Endothelial cell of umbilical vein (primary cell): ENCODE data around the gene RAB11FIP3.

Experiments used
- EZH2 ChIP-seq: IDR thresholded peaks from 2 replicates; pipeline ENCODE4 v1.6.1; 2012; ENCODE audit warnings: borderline replicate concordance, low read depth, mild to moderate bottlenecking, moderate library complexity, low read length, inconsistent platforms; ENCODE audit not compliant: severe bottlenecking
- POLR2A ChIP-seq: IDR thresholded peaks from 2 replicates; pipeline ENCODE4 v1.6.1; 2012; ENCODE audit warnings: low read depth, mild to moderate bottlenecking, control low read depth, low read length
- POLR2AphosphoS5 ChIP-seq: IDR thresholded peaks from 2 replicates; pipeline ENCODE4 v1.6.1; 2012; ENCODE audit warnings: low read depth, mild to moderate bottlenecking, control low read depth, low read length, moderate library complexity; ENCODE audit not compliant: insufficient read depth
- TF ChIP-seq, protein P1 (sequence below), 2 donors: IDR thresholded peaks; 1 replicate in 1 of 2; 2 replicates in 1 of 2; pipeline ENCODE4 v1.5.1; 2011; ENCODE audit warnings: low read length in 2 of 2, mild to moderate bottlenecking in 2 of 2, moderate library complexity in 2 of 2, control low read depth in 1 of 2, inconsistent platforms in 1 of 2, low read depth in 1 of 2; ENCODE audit not compliant: insufficient read depth in 1 of 2; ENCODE audit errors: extremely low read depth in 1 of 2

DNA sequence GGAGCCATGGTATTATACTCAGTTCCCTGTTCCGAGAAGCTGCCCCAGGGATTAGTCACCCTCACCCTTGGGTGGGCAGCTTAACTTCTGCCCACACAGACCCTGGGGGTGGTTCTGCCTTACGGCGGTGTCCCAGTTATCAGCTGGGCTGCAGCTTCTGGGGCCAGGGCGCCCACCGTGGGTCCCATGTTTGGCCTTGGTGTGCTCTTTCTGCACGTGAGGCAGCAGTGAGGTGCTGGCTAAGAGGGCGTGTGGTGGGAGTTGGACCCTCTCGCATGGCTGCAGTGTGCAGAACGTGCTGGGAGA lies 46.7 kb downstream of the RAB11FIP3 start:
- TF ChIP-seq POLR2AphosphoS5 (no peak), POLR2A (no peak), EZH2 (no peak)
- TF ChIP-seq, protein P1, sequence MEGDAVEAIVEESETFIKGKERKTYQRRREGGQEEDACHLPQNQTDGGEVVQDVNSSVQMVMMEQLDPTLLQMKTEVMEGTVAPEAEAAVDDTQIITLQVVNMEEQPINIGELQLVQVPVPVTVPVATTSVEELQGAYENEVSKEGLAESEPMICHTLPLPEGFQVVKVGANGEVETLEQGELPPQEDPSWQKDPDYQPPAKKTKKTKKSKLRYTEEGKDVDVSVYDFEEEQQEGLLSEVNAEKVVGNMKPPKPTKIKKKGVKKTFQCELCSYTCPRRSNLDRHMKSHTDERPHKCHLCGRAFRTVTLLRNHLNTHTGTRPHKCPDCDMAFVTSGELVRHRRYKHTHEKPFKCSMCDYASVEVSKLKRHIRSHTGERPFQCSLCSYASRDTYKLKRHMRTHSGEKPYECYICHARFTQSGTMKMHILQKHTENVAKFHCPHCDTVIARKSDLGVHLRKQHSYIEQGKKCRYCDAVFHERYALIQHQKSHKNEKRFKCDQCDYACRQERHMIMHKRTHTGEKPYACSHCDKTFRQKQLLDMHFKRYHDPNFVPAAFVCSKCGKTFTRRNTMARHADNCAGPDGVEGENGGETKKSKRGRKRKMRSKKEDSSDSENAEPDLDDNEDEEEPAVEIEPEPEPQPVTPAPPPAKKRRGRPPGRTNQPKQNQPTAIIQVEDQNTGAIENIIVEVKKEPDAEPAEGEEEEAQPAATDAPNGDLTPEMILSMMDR (IDR thresholded peaks at IDR 0.05; ENCODE audit: extremely low read depth in 1 of 2, insufficient read depth in 1 of 2, low read depth in 1 of 2, low read length in 2 of 2) = no peak
